Measurements from ENCODE around the gene ELMO2. TPM values are rescaled to one million over a fixed set of nuclear protein-coding genes. Genes with fewer than 3 reads are reported as not detected.

Gene ELMO2
- total and polyA plus RNA-seq, 9 of the 15 experiments (the other 6 are each of a cell fraction or from before 2014, with no cell fraction given), result 7.5 to 21.5 (median 15.9) TPM

- Histone ChIP-seq H4K20me1 (replicated peaks; ENCODE audit: control insufficient read depth, insufficient read depth, low read length) (0 out of 2 replicates have a peak, but pooled peaks cover 9% of the 10 kb centered on the region), H3K9ac (ENCODE audit: insufficient read depth in 1 of 2, low read depth in 2 of 2, low read length in 2 of 2) (no peak overlapping the region), H3K4me1 (replicated peaks in 1 of 2; ENCODE audit: control insufficient read depth in 2 of 2, insufficient read depth in 2 of 2, low read length in 2 of 2) (peaks cover 0 to 5% of the 10 kb centered on the region in 2 experiments; a peak in 3 of 5 replicates), H3K27me3 (ENCODE audit: control insufficient read depth in 2 of 2, insufficient read depth in 2 of 2, low read length in 2 of 2) (peaks cover 38 to 87% of the 10 kb centered on the region in 2 experiments), H3K4me2 (ENCODE audit: insufficient read depth, low read length) (no peak overlapping the region), H3K27ac (ENCODE audit: extremely low read depth, low read depth, low read length) (no peak overlapping the region), H3K9me3 (replicated peaks; ENCODE audit: control insufficient read depth, insufficient read depth, low read depth, low read length) (no peaks in the 10 kb centered on the region), H2AFZ (ENCODE audit: low read depth, low read length) (no peak overlapping the region), H3K79me2 (ENCODE audit: control insufficient read depth, insufficient read depth, low read length) (no peaks in the 10 kb centered on the region), H3K36me3 (ENCODE audit: control insufficient read depth, insufficient read depth, low read length) (no peaks in the 10 kb centered on the region), H3K4me3 (no peak overlapping the region), H3K9me1 (ENCODE audit: control insufficient read depth, insufficient read depth, low read length) (no peaks in the 10 kb centered on the region)
- TF ChIP-seq ZNF785 (CRISPR knock-in tag; IDR thresholded peaks at IDR 0.05), result no peak
- no peak for TF ChIP-seq FOXJ3 (CRISPR knock-in tag; IDR thresholded peaks at IDR 0.05)
- no peak for TF ChIP-seq DMBX1 (CRISPR knock-in tag; IDR thresholded peaks at IDR 0.05; ENCODE audit: borderline replicate concordance)
- TF ChIP-seq MXI1 (IDR thresholded peaks at IDR 0.05; ENCODE audit: low read depth, low read length), result no peak
- TF ChIP-seq OTX1 (CRISPR knock-in tag; IDR thresholded peaks at IDR 0.05), result no peak
- no peak for TF ChIP-seq HIVEP1 (CRISPR knock-in tag; IDR thresholded peaks at IDR 0.05)
- no peak for TF ChIP-seq MIER1 (IDR thresholded peaks at IDR 0.05; ENCODE audit: low read depth)
- TF ChIP-seq SREBF2 (CRISPR knock-in tag; IDR thresholded peaks at IDR 0.05), result no peak
- no peak for TF ChIP-seq ZNF134 (CRISPR knock-in tag; conservative IDR thresholded peaks at IDR 0.05)
- no peak for TF ChIP-seq FUS (optimal IDR thresholded peaks at IDR 0.05; ENCODE audit: low read depth, low read length)
- TF ChIP-seq ZBTB1 (CRISPR knock-in tag; IDR thresholded peaks at IDR 0.05; ENCODE audit: borderline replicate concordance, low read depth), result no peak
- no peak for TF ChIP-seq ARID1B (IDR thresholded peaks at IDR 0.05)
- TF ChIP-seq, protein P1, sequence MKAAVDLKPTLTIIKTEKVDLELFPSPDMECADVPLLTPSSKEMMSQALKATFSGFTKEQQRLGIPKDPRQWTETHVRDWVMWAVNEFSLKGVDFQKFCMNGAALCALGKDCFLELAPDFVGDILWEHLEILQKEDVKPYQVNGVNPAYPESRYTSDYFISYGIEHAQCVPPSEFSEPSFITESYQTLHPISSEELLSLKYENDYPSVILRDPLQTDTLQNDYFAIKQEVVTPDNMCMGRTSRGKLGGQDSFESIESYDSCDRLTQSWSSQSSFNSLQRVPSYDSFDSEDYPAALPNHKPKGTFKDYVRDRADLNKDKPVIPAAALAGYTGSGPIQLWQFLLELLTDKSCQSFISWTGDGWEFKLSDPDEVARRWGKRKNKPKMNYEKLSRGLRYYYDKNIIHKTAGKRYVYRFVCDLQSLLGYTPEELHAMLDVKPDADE (conservative IDR thresholded peaks at IDR 0.05; ENCODE audit: control insufficient read depth, low read depth, low read length), result no peak
- TF ChIP-seq ZNF695 (CRISPR knock-in tag; IDR thresholded peaks at IDR 0.05), result no peak
- no peak for TF ChIP-seq SMAD2 (IDR thresholded peaks at IDR 0.05; ENCODE audit: low read depth, low read length)
- no peak for TF ChIP-seq ZNF12 (CRISPR knock-in tag; IDR thresholded peaks at IDR 0.05)
- FAIRE-seq (no peak), ATAC-seq (no peak), DNase-seq (ENCODE audit: extremely low read depth in 1 of 4, low spot score in 3 of 4) (no peak)
- intact Hi-C loops (cut with micrococcal nuclease) (no loop called here), in situ Hi-C loops (cut with MboI) (loop anchor here (25.0 kb wide), 1 partner anchor 180 kb away; no protein-coding TSS in a partner anchor)
- WGBS (ENCODE audit: insufficient coverage, low coverage, missing lambda C conversion rate), result 4% methylated on average over 6 of the region's 7 CpGs
- CTCF ChIA-PET (ENCODE audit: low intra/inter-chr PET ratio), result no interaction called here
- no TSS peak for BruUV-seq (replicated peaks)
- POLR2A ChIA-PET, result interaction anchor here (0.6 to 1.4 kb wide), 2 partner anchors 85 to 305 kb away, joined by 3 to 4 read pairs; no protein-coding TSS in a partner anchor
Measured at GRCh38 chr20:46317685-46318177, 88.7 kb downstream of the ELMO2 start.
